Activated effector memory CD4-positive, alpha-beta T cell treated with anti-CD3 and anti-CD28 coated beads, Interleukin-2, amount 50 U/mL, for 16 hours (primary cell): ENCODE data around the gene GP9.
"Not testable (repeated sequence)": the region's sequence is repeated elsewhere in the genome, so short reads cannot be mapped to it uniquely, and the experiment has no call there.

Source experiments
- DNase-seq: peaks from one replicate; pipeline ENCODE4 v3.0.0-alpha.2; 2020

The GP9 gene

DNA sequence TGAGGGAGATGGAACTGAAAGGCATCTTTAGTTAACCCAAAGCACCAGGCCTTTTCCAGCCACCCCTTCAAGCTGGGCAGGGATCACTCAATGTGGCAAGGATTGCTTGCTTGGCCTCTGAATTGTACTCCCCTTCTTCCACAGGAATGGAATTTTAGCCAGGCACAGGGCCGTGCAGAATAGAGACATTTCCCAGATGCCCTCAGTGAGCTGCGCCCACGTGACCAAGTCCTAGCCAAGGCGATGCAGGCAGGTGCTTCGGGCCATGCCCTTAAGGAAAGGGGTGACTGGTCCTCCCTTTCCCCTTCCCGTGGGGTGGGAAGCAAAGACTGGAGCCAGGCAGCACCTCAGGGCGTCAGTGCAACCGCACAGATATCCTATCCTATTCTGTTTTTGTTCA, 17.9 kb downstream of the GP9 start:
- DNase-seq, result no peak

DNA sequence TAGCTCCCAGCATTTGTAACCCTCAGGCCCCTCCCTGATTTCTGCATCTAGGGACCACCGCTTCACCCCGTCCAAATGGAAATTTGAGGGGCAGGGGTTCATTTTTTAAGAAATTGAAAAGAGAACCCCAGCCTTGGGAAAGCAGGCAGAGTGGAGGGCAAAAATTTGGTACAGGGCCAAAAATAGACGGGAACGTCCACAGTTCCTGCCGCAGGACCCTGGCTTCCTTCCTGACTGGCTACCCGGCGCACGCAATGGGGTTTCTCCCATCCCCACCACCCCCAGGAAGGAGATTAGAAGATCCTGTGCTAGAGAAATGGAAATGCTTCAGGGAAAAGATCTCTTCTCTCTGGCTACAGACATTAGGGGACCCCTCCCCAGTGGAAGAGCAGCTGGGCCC, 20.9 kb downstream of the GP9 start:
- no peak for DNase-seq

DNA sequence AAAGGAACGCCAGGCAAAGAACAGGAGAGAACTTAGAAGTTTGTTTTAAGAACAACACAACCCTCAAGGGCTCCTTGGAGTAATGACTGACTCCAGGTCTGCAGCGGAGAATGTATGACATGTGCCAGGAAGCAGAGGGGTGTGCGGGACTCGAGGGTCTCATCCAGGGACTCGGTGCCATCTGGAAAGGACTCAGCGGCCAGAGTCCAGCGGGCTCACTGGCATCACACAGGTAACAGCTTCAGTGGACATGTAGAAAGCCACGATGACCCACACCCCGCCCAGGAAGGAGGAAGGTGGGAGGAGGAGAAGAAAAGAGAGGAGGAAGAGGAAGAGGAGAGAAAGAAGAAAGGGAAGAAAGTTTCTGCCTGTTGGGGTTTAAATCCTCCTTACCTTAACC, 21.4 kb downstream of the GP9 start:
- DNase-seq, result no peak

DNA sequence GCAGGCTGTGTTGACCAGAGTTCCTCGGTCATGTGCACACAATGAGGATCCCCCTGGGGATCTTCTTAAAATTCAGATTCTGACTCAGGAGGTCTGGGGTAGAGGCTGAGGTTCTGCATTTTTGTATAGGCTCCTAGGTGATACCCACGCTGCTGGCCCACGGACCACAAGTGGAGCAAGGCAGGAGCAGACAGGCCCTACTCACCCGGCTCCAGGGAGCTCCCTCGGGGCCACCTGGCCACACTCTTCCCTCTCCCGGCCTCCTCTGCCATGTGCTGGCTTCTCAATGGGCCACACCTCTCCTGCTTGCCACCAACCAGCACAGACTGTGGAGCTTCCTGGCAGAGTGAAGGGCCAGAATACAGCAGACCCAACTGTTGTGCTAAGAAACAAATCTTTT, 23.9 kb downstream of the GP9 start:
- no peak for DNase-seq

DNA sequence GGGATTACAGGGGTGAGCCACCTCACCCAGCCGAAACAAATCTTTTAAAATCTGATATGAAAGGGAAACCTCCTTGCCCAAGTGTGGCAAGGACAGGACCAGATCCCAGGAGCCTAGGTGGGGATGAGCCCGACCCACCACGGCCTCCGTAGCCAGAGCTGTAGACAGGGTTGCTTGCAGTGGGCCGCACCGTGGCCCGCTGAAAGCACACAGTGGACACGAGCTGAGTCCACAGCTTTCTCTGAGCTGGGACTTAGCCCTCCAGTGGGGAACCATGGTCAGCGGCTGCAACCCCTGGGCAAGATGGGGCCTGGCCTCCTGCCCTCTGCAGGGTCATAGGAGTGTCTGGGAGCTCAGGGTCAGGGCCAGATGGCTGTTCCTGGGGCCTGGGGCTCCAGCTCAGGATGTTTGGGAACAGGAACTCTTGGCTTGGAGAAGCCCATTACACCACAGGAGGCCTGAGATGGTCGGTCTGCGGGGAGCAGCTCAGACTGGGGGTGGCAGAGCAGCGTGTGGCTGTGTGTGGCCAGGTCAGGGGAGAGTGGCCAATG, 24.7 kb downstream of the GP9 start:
- DNase-seq, result no peak

DNA sequence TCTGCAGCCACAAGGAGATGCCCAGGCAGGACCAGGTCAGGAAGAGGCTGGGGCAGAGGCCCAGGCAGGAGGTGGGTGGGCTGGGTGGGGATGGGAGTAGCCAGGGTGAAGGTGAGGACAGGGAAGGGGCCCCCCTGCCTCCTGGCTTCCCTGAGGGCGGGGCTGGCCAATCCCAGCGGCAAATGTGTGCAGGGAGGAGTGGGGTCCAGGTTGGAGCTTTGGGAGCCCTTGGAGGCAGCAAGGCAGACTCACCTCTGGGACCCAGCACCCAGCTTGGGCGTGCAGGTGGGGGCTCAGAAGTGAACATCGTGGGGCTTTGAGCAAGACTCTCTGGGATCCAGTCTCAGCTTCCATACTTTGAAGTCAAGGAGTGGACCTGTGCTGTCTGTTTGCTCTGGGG, 25.2 kb downstream of the GP9 start:
- no peak for DNase-seq

DNA sequence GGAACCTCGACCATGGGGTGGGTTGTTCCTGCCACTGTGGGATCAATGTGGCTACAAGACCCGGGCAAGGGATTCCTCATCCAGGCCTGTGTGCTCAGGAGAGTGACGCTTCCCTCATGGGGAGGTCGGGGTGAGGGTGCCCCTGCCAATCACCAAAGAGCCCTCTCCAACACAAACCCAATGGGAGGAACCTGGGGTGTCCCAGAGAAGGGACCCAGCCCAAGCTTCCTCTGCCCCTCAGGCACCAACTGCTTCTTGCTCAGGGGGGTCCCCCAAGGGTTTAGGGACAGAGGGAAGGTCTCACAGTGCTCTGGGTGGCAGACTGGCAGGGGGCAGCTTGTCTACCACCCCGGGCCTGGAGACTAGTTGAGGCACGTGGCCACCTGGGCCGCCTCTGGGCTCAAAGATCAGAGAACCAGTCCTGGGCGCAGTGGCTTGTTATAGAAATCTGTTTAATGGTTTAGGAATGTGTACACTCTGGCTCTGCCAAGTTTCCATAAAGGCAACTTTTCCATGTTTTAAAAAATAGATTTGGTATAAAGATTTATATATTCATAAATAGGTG, 26.6 kb downstream of the GP9 start:
- DNase-seq, result no peak

DNA sequence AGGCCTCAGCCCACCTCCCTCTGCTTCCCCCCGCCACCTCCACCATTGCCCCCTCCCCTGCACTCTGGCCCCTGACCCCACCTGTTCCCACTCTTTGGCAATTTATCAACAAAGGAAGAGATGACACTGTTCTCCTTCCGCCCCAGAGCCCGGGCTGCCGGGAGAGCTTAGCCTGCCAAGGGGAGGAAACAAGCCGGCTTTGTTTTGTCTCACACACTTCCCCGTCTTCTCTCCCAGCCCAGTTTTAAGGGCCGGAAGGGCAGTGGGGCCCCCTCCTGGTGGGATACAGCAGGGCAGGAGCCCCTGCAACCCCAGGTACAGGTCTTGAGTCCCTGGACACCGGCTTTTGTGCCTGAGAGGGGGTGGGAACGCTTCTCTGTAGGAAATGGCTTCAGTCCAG, 27.3 kb downstream of the GP9 start:
- DNase-seq, result not testable (repeated sequence)

DNA sequence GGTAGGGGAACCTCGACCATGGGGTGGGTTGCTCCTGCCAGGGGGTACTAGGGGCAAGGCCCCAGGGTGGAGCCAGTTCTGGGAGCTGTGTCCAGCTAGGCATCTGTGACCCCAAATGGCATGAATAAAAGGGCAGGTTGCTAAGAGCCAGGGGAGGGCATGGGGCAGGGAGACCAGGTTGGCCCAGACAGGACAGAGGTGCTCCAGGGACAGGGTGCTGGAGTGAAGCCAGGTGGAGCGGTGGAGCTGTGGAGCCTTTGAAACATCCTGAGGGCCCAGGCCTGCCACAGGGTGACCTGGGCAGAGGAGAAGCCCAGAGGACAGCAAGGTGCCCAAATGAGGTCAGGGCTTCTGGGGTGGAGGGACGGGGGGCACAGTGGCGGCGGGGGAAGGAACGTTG, 27.7 kb downstream of the GP9 start:
- not testable (repeated sequence) for DNase-seq

DNA sequence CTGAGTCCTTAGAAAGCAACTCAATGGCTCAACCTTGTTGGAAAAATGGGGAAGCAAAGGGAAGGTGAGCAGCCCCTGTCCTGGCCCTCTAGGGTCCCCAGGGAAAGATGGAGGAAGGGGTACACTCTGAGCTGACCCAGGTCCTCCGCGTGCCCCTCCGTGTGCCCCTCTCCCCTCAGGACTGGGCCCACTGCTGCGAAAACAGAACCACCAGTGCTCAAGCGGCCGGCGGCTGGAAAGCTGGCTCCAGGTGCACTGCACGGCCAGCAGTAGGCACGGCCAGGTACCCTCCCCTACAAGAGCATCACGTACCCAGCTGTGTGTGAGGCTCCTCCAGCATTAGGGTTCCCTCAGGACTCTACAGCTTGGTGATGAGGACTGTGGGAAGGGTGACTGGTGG, 34.7 kb downstream of the GP9 start:
- DNase-seq, result no peak

DNA sequence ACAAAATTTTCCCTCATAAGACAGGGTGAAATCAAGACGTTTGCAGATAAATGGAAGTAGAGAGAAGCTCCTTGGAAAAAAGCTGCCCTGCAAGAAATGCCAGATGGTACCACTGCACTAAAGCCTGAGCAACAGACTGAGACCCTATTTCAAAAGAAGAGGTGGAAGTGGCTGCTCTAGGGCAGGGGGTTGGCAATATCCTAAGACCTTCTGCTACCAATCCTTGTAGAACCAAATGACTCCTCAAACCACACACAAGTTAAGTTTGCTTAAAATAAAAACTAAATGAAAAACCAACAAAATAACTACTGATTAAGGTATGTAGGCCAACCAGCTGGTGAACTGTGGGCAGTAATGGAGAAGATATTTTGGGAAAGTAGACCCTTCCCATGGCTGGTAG, 39.7 kb downstream of the GP9 start:
- no peak for DNase-seq

DNA sequence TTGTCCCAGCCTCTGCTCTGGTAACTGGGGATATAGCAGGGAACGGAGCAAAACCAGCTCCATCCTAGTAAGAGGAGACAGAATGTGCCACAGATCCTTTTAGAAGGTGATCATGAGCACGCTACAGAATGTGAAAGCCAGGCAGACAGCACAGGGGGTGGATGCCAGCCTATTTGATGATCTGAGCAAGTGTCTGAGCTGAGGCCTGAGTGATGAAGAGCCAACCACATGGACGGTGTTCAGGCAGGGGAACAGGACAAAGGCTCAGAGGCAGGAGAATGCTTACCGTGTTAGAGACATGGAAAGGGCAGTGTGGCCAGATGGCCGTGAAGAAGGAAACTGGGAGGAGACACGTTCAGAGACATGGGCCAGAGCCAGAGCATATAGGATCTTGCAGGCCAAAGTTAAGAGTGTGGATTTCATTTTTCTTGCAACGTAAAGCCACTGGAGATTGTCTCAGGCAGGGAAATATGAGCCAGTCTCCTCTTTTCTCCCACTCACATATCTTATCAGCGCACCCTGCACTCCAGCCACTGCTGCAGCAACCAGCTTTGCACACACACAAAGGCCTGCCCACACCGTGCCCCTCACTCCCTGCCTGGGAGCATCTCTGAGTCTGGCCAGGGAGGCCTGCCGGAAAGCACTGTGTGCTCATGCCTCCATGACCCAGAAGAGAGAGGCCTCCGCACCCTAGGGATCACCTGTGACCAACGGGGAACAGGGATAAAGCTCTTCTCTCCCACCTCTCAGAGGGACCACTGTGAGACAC, 41.0 kb downstream of the GP9 start:
- DNase-seq, result no peak

DNA sequence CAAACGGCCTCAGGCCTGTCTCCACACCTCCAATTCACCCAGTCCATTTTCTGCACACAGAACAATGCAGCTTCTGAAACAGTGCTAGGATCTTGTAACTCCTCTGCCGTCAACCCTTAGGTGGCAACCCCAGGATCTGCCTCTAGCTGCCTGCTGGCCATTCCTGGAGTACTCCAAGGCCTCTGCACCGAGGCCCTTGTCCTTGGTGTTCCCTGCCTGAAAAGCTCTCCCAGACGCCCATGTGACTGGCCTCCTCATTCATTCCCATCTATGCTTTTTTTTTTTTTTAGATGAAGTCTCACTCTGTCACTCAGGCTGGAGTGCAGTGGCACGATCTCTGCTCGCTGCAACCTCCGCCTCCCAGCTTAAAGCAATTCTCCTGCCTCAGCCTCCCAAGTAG, 42.7 kb downstream of the GP9 start:
- DNase-seq, result no peak

DNA sequence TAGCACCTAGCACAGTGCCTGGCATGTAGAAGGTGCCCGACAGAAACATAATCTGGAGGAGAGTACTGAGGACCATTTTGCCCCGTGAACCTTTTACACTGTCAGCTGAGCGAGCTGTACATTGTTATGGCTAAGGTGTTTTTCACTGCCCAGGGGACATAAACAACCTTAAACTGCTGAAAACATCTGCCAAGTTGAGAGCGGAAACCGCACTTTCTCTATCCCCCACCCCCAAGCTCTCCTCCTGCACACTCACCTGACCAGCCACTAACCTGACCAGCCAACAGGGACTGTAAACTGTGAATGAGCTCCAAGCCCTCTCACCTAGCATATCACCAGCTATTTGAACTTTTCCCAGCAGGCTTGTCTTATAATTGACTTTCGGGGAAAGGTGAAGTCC, 43.5 kb downstream of the GP9 start:
- no peak for DNase-seq

DNA sequence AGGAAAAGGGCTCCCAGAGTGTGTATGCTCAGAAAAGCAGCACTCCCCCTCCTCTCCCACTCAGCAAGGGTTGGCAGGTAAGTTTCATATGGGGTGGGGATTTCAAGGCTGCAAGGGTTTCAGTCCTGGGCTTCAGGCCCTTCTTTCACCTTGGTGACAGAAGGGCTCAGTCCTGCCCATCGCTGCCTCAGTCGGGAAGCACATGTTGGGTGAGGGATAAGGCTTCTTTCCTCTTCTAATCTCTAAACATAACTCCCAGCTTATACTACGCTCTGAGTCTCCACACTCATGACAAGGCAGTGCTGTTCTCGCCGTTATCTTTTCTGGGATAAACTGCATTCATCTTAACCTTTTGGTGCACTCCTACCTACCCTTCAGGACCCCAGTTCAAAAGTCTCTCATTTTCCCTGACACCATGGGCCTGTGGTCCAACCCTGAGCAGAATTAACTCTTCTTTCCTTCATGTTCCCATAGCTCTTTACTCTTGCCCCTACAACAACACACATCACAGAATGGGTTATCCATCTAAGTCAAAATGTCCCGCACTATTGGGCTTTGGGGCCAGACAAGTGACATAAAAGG, 44.0 kb downstream of the GP9 start:
- DNase-seq, result no peak

DNA sequence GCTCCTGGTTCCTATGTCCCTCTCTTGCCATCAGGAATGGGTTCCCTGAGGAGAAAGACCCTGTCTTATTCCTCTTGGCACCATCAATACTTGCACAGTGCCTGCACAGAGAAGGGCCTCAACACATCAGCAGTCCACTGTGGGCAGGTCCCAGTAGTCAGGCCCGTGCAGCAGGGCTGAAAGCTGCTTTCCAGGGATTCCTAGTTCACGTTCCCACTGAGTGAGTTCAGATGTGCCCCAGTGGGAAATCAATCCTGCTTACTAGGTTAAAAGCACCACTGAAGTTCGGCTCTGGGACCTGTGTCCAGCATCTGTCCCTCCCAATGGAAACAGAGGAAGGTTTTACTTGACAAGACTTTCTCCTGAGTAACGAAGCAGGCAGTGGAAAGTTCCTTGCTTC, 45.3 kb downstream of the GP9 start:
- DNase-seq, result no peak

DNA sequence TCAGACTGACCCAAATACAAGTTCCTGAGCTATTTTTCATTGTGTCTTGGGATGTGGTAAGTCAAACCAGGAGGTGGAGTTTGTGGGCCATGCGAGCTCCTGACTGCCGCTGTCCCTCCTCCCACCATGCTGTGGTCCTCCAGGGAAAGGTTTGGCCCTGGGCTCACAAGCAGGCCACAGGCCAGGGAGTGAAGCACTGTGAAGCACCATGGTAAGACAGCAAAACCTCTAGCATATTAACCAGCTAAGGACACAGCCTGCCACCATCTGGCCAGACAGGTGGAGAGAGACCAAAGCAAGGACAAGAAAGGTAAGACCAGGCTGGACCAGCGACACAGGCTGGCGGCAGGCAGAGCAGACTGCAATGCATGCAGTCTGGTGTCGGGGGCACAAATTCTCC, 45.7 kb downstream of the GP9 start:
- DNase-seq, result no peak

DNA sequence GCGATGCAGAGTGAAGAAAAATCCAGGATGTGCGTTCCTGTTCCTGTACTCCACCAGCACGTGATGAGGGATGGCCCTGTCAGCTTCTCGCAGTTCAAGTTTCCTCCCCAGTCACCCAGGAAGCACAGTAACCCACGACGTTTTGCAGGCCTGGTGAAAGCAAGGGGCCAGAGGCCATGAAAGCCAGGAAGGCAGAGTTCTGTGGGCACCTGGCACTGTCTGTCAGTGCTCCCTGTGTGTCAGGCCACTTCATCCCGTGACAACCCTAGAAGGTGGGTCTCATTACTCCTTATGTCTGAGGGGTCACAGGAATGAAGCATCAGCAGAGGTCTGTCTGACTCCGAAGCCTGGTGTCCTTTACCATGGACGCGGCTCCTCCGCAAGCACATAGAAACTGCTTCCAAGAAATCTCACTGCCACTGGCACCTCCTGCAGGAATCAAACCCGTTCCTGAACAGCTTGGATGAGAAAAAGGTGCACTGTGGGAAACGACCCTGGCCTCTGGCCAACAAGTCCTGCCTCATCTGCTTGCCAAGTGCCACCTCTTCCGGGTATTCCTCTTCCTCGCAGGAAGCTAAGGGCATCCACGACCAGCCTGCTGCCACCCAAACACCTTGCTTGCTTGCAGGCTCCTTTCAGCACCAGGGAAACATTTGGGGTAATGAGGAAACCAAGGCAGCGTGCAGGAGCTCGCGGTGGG, 46.4 kb downstream of the GP9 start:
- no peak for DNase-seq

DNA sequence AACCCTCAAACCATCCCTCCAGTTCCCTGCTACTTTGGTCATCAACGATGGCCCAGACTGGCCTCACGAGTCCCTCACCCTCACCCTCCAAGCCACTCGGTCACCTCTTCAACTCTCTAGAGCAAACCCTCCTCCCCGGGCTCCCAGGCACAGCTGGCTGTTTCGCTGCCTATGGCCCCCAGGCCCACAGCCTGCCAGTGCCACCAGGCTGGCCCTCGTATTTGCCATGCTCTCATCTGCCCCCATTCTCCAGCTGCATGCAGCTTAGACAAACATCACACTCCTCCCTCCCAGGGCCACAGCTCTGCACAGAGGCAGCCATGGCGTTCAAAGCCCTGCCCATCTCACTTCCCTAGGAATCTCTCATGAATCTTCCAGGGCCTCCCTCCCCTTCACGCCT, 47.2 kb downstream of the GP9 start:
- no peak for DNase-seq

DNA sequence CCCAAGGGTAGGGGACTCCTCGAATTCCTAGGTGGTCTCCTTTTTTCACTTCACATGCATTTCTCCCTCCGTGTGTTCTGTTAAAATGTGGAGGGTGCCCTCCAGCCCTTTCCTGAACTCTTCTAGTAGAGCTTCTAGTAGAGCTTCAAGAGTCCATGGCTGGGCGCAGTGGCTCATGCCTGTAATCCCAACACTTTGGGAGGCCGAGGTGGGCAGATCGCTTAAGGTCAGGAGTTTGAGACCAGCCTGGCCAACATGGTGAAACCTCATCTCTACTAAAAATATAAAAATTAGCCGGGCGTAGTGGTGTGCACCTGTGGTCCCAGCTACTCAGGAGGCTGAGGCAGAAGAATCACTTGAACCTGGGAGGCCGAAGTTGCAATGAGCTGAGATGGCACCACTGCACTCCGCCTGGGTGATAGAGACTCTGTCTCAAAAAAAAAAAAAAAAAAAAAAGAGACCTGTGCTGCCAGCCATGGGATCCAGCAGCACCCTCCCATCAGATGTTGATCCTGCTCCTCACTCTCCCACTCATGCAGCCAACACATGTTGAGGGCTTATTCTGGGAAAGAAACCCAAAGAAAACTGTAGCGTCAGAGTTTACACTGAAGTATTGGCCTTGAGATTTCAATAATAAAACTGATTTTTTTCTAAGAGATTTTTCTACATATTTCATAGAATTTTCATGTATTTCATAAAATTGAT, 50.6 kb downstream of the GP9 start:
- DNase-seq, result not testable (repeated sequence)
